Spinal cord (tissue), 10 donors: ENCODE results near the gene SIL1. TPM values are rescaled to one million over a fixed set of nuclear protein-coding genes. Genes with fewer than 3 reads are reported as not detected.

Experiments used
- DNase-seq, 6 donors: peaks; one replicate each; pipeline versions ENCODE4 v3.0.0 to v3.0.0-alpha.2; 2013 to 2015; ENCODE audit warnings: low spot score in 6 of 6, low read depth in 4 of 6
- H3K27ac ChIP-seq: one replicate; pipeline ENCODE4 v1.5.1; 2013; ENCODE audit warnings: low read depth, low read length, control low read depth
- H3K27me3 ChIP-seq: one replicate; pipeline ENCODE4 v1.6.1; 2013; ENCODE audit warnings: low read length; ENCODE audit not compliant: control insufficient read depth, insufficient read depth
- H3K36me3 ChIP-seq: one replicate; pipeline ENCODE4 v1.6.1; 2013; ENCODE audit warnings: low read length; ENCODE audit not compliant: control insufficient read depth, insufficient read depth
- H3K4me1 ChIP-seq: one replicate; pipeline ENCODE4 v1.6.1; 2013; ENCODE audit warnings: low read length; ENCODE audit not compliant: control insufficient read depth, insufficient read depth
- H3K4me3 ChIP-seq: one replicate; pipeline ENCODE4 v1.5.1; 2013; ENCODE audit warnings: low read depth, low read length, control low read depth
- H3K9me3 ChIP-seq: one replicate; pipeline ENCODE4 v1.6.1; 2013; ENCODE audit warnings: low read length; ENCODE audit not compliant: control insufficient read depth, insufficient read depth
- WGBS: methylation state at CpG from one replicate; pipeline ENCODE4 v1.1.5; 2013; ENCODE audit warnings: missing lambda C conversion rate; ENCODE audit not compliant: insufficient coverage; 5-methylcytosine and 5-hydroxymethylcytosine counted together
- polyA plus RNA-seq, 2 donors: library from polyadenylated mRNA; unstranded; fragments of 120-200 nt; gene quantifications; one replicate each; pipeline ENCODE4 v1.2.1, GENCODE V29; 2013; ENCODE audit not compliant: insufficient read length in 2 of 2
- total RNA-seq, 2 donors: library from RNA; depleted of rRNA in 1 of 2; stranded (reverse); fragments of 120-200 nt in 1 of 2; fragments of >200 nt in 1 of 2; gene quantifications; one replicate each; pipeline versions ENCODE4 v1.2.3 to v1.2.4, GENCODE V29; 2013 to 2014
- donor health status: healthy.

Gene SIL1
- total and polyA plus RNA-seq, 4 donors, result 18.8 to 53.7 (median 30.7) TPM

DNA sequence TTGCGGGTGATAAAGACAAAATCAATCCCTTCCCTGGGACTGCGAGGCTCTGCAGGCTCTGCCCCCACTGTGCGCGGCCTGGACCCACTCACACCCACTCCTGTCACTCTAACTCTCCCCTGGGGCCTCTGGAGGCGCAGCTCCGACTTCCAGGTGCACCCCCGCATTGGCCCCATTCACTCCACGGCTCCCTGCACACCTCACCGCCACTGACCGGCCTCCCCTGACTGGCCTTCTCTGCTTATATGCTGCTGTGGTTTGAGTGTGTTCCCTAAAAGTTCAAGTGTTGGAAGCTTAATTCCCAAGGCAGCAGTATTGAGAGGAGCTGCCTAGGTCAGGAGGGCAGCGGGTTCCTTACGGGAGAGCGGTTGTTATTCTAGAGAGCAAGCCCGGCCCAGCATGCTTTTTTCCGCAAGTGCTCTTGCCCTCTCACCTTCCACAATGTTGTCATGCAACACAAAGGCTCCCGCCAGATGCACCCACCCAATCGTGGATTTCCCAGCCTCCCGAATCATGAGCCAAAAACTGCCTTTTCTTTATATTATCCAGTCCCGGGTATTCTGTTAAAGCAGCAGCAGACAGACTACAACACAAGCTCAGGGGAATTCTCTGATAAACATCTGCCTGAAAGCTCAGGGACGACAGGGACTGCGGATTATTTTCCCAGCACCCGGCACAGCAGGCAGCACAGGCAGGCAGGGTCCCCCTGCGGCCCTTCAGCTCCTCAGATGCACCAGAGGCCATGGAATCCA, 249.5 kb downstream of the SIL1 start:
- Histone ChIP-seq H3K4me1 (peaks cover 100% of the 10 kb centered on the region), H3K36me3 (peaks cover 45% of the 10 kb centered on the region), H3K27ac (peak overlapping the region; percentile 33), H3K4me3 (no peak overlapping the region), H3K27me3 (no peaks in the 10 kb centered on the region), H3K9me3 (no peaks in the 10 kb centered on the region)
- DNase-seq, result peak in 2 of 6 donors; percentile 67 to 68
- 49% methylated on average over 17 of the region's 23 CpGs for WGBS

DNA sequence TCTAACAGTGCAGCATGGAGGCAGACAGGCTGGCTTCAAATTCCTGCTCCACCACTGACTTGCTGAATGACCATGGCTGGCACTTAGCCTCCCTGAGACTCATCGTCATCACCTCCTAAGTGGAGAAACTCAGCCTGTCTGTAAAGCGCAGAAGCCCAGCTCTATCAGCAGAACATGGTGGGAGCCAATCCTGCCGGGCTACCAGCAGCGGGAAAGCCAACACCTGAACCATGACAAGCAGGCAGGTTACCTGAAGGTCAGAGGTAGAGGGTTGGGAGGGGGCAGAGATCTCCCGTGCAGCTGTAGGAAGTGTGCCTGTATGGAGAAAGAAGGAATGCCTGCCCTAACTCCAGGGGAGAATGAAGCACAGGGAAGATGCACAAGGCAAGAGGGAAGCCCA, 250.4 kb downstream of the SIL1 start:
- 93% methylated on average over 5 of the region's 5 CpGs for WGBS
- no peak for DNase-seq
- Histone ChIP-seq H3K36me3 (peaks cover 49% of the 10 kb centered on the region), H3K27ac (no peak overlapping the region), H3K9me3 (no peaks in the 10 kb centered on the region), H3K4me3 (no peak overlapping the region), H3K4me1 (peaks cover 100% of the 10 kb centered on the region), H3K27me3 (no peaks in the 10 kb centered on the region)

DNA sequence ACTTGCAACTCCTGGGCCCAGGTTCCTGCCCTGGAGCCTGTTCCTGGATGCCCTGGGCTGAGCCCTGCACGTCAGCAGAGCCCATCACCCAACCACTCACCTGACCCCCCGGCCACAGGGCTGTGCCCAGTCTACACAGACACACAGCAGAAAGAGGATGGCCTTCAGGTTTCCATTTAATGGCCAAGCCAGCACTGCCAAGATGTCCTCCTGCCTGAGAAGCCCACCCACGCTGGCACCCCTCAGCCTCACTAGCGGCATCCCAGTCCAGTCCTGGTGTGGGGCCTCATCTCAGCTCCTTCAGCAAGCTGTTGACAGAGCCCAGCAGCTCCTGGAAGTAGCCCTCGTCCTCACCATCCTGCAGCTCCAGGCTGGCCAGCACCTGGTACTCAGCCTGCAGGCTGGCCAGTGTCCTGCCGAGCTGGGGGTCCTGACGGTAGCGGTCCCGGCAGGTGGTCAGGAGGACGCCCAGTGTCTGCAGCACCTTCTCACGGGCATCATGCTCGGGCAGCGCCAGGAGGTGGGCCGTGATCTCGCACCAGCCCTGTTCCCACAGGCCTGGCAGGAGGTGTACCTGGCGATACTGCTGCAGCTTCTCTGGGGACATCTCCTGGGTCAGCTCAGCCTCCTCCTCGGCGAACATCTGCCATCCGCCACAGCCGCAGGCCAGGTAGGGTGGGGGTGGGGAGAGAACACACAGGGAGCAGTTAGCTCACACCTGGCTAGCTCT, 251.2 kb downstream of the SIL1 start:
- no peak for DNase-seq
- no peaks in the 10 kb centered on the region for H3K27me3 ChIP-seq
- H3K27ac ChIP-seq, result no peak overlapping the region
- 93% methylated on average over 15 of the region's 20 CpGs for WGBS
- H3K4me1 ChIP-seq, result peaks cover 94% of the 10 kb centered on the region
- no peak overlapping the region for H3K4me3 ChIP-seq
- peaks cover 50% of the 10 kb centered on the region for H3K36me3 ChIP-seq
- H3K9me3 ChIP-seq, result no peaks in the 10 kb centered on the region

- H3K4me1 ChIP-seq, result peaks cover 87% of the 10 kb centered on the region
- H3K9me3 ChIP-seq, result no peaks in the 10 kb centered on the region
- no peak overlapping the region for H3K4me3 ChIP-seq
- no peak for DNase-seq
- H3K36me3 ChIP-seq, result peaks cover 49% of the 10 kb centered on the region
- H3K27ac ChIP-seq, result peak overlapping the region; percentile 75
- WGBS, result 35% methylated on average over 8 of the region's 8 CpGs
- no peaks in the 10 kb centered on the region for H3K27me3 ChIP-seq
These were observed 251.9 kb downstream of the SIL1 start for GRCh38 chr5:138946241-138946623.

- Histone ChIP-seq H3K9me3 (no peaks in the 10 kb centered on the region), H3K36me3 (peaks cover 44% of the 10 kb centered on the region), H3K4me1 (peaks cover 81% of the 10 kb centered on the region), H3K27ac (peak overlapping the region; percentile 75), H3K4me3 (no peak overlapping the region), H3K27me3 (no peaks in the 10 kb centered on the region)
- DNase-seq, result peak in 4 of 6 donors; percentile 68 to 94 (median 86)
- WGBS, result 41% methylated on average over 23 of the region's 23 CpGs
These were observed 252.5 kb downstream of the SIL1 start for GRCh38 chr5:138945421-138946240.

DNA sequence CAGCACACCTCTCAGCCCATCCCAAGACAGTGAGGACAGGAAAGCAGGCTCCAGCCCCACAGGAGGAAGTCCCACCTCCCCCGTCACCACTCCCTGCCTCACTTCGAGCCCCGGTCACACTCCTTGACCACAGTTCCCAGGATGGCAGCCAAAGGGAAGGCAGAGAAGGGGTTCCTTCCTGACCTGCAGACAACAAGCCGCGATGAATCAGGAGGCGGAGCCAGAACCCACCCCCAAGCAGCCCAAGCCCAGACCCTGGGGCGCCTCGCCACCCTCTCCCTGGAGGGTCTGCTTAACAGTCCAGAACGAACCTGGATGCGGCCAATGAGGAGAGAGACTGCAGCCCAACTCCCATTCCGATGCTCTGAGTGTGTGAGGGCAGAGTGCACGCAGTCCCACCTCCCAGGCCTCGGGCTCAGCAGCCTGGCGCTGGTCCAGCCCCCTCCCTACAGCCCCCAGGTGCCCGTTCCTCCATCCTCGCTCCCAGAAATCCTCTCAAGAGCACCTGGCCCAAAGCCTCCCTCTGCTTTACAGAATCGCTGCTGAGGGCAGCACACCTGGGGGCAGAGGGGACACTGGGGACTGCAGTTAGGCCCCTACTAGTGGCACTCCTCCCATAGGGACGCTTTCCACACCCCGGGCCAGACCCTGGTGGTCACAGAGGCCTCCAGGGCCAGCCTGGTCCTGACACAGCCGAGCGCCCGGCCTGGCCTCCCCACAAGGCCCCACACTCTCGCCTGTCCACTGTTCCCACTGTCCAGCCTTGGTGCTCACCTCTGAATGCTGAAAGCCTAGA, 253.4 kb downstream of the SIL1 start:
- H3K27me3 ChIP-seq, result no peaks in the 10 kb centered on the region
- peaks cover 41% of the 10 kb centered on the region for H3K36me3 ChIP-seq
- 74% methylated on average over 20 of the region's 23 CpGs for WGBS
- DNase-seq, result no peak
- H3K9me3 ChIP-seq, result no peaks in the 10 kb centered on the region
- peaks cover 72% of the 10 kb centered on the region for H3K4me1 ChIP-seq
- H3K27ac ChIP-seq, result no peak overlapping the region
- H3K4me3 ChIP-seq, result no peak overlapping the region

- Histone ChIP-seq H3K4me3 (no peak overlapping the region), H3K27ac (no peak overlapping the region), H3K27me3 (no peaks in the 10 kb centered on the region), H3K4me1 (peaks cover 61% of the 10 kb centered on the region), H3K9me3 (no peaks in the 10 kb centered on the region), H3K36me3 (peaks cover 41% of the 10 kb centered on the region)
- WGBS, result 77% methylated on average over 6 of the region's 6 CpGs
- DNase-seq, result no peak
These were observed 254.5 kb downstream of the SIL1 start for GRCh38 chr5:138943599-138944173.

GRCh38 chr5:138942861-138943260, 255.3 kb downstream of the SIL1 start:
- Histone ChIP-seq H3K4me3 (no peak overlapping the region), H3K36me3 (peaks cover 38% of the 10 kb centered on the region), H3K27ac (no peak overlapping the region), H3K9me3 (no peaks in the 10 kb centered on the region), H3K27me3 (no peaks in the 10 kb centered on the region), H3K4me1 (peaks cover 53% of the 10 kb centered on the region)
- DNase-seq, result no peak
- 58% methylated on average over 3 of the region's 3 CpGs for WGBS

GRCh38 chr5:138942066-138942465, 256.1 kb downstream of the SIL1 start:
- Histone ChIP-seq H3K9me3 (no peaks in the 10 kb centered on the region), H3K36me3 (peaks cover 41% of the 10 kb centered on the region), H3K4me1 (peaks cover 45% of the 10 kb centered on the region), H3K4me3 (no peak overlapping the region), H3K27me3 (no peaks in the 10 kb centered on the region), H3K27ac (no peak overlapping the region)
- no peak for DNase-seq
- WGBS, result no CpG with 5 or more reads among the region's 2 CpGs
